Panc1 (cell line): ENCODE results near the gene ELF4.

ENCODE experiments used
- POLR2AphosphoS5 ChIP-seq: IDR thresholded peaks from 2 replicates; pipeline ENCODE4 v1.6.1; 2012; ENCODE audit warnings: mild to moderate bottlenecking, low read depth, low read length, moderate library complexity
- SIN3A ChIP-seq: IDR thresholded peaks from 2 replicates; pipeline ENCODE4 v1.6.1; 2012; ENCODE audit warnings: low read depth, mild to moderate bottlenecking, low read length, moderate library complexity, borderline replicate concordance; ENCODE audit not compliant: insufficient read depth
- TCF7L2 ChIP-seq: IDR thresholded peaks from 2 replicates; pipeline ENCODE4 v1.6.1; 2011; ENCODE audit warnings: mild to moderate bottlenecking, low read depth, low read length, inconsistent platforms
- TF ChIP-seq, protein P1 (sequence below): fragments of 450-650 bp; IDR thresholded peaks from 2 replicates; pipeline ENCODE4 v1.5.1; 2017; ENCODE audit warnings: mild to moderate bottlenecking

DNA sequence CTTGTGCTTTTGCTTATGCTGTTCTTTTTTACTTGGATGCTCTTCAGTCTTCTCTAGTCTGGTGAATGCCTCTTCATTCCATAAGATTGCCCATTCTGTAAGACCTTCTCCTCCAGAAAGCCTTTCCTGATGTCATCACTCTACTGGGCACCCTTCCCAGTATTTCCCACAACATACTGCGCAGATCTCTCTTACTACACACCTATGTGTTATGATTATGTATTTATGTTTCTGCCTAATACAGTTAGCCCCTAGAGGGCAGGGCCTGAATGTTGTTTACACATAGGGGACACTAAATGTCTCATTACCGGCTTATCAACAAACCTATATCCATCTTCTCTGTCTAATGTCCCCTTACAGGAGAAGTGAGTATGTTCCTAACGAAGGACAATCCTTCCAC lies 34.2 kb upstream of the ELF4 start:
- TF ChIP-seq, protein P1, sequence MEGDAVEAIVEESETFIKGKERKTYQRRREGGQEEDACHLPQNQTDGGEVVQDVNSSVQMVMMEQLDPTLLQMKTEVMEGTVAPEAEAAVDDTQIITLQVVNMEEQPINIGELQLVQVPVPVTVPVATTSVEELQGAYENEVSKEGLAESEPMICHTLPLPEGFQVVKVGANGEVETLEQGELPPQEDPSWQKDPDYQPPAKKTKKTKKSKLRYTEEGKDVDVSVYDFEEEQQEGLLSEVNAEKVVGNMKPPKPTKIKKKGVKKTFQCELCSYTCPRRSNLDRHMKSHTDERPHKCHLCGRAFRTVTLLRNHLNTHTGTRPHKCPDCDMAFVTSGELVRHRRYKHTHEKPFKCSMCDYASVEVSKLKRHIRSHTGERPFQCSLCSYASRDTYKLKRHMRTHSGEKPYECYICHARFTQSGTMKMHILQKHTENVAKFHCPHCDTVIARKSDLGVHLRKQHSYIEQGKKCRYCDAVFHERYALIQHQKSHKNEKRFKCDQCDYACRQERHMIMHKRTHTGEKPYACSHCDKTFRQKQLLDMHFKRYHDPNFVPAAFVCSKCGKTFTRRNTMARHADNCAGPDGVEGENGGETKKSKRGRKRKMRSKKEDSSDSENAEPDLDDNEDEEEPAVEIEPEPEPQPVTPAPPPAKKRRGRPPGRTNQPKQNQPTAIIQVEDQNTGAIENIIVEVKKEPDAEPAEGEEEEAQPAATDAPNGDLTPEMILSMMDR = 0 out of 2 replicates have a peak, but pooled peaks have one; percentile 6
- TF ChIP-seq POLR2AphosphoS5 (no peak), SIN3A (no peak), TCF7L2 (no peak)
